GM12878 (cell line): ENCODE results near the gene CYBB. TPM values are rescaled to one million over a fixed set of nuclear protein-coding genes. Genes with fewer than 3 reads are reported as not detected.

ENCODE experiments used
- ATAC-seq: fragments of 200-7000 bp; cut with Tn5 transposase; 3 replicates; pipeline ENCODE4 v1.9.1; 2020; ENCODE audit warnings: mild to moderate bottlenecking, moderate library complexity
- BruUV-seq: library from RNA; stranded (reverse); fragments of 400-500 nt; replicated peaks from 2 replicates; lab custom pipeline; 2021; lab: Mats Ljungman, UMichigan
- CTCF ChIA-PET: fragments of 300-600 bp; sonication (Branson Sonifier 250); formaldehyde crosslinking; extraction: SDS; loops from one replicate; lab custom pipeline; 2021; ENCODE audit warnings: inconsistent platforms; lab: Yijun Ruan, JAX
- POLR2A ChIA-PET: fragments of 350-600 bp; formaldehyde crosslinking; extraction: SDS; loops from one replicate; lab custom pipeline; 2021; ENCODE audit warnings: inconsistent platforms; lab: Charles Lee
- RAD21 ChIA-PET: fragments of 300-600 bp; sonication (Branson Sonifier 250); formaldehyde crosslinking; loops from one replicate; lab custom pipeline; 2023; ENCODE audit warnings: antibody characterized with exemption; ENCODE audit not compliant: unreplicated experiment; lab: Charles Lee
- SMC1A ChIA-PET: fragments of 300-600 bp; sonication (Branson Sonifier 250); formaldehyde crosslinking; loops from one replicate; lab custom pipeline; 2023; ENCODE audit not compliant: unreplicated experiment, uncharacterized antibody; lab: Charles Lee
- DNase-seq: peaks from one replicate; pipeline ENCODE4 v3.0.0-alpha.2; 2011; ENCODE audit warnings: low read depth, low spot score
- FAIRE-seq: peaks from 3 replicates; lab custom pipeline; 2011; peaks lifted over from hg19 to GRCh38; lab: Jason Lieb, UNC
- H2AFZ ChIP-seq: 2 replicates; pipeline ENCODE4 v1.6.0; 2011; ENCODE audit warnings: low read depth, low read length, control low read depth; ENCODE audit not compliant: control insufficient read depth
- H3K27ac ChIP-seq: 2 replicates; pipeline ENCODE4 v1.5.1; 2011; ENCODE audit warnings: control low read depth; ENCODE audit not compliant: control insufficient read depth, insufficient read depth
- H3K27me3 ChIP-seq, 2 experiments: replicated peaks in 1 of 2; 2 replicates each; pipeline versions ENCODE4 v1.6.0 to v1.6.1; 2011; ENCODE audit warnings: low read length in 1 of 2; ENCODE audit not compliant: control insufficient read depth in 2 of 2, insufficient read depth in 2 of 2
- H3K36me3 ChIP-seq, 2 experiments: 2 replicates each; pipeline ENCODE4 v1.5.1; 2011; ENCODE audit warnings: low read length in 1 of 2; ENCODE audit not compliant: control insufficient read depth in 2 of 2, insufficient read depth in 2 of 2
- H3K4me1 ChIP-seq: 2 replicates; pipeline ENCODE4 v1.6.1; 2011; ENCODE audit warnings: mild to moderate bottlenecking, low read length, moderate library complexity, mixed read lengths; ENCODE audit not compliant: control insufficient read depth, insufficient read depth
- H3K4me2 ChIP-seq: 2 replicates; pipeline ENCODE4 v1.6.0; 2011; ENCODE audit warnings: control low read depth; ENCODE audit not compliant: control insufficient read depth, insufficient read depth
- H3K4me3 ChIP-seq: fragments of 200-600 bp; sonication (generic); 2 replicates; pipeline ENCODE4 v1.5.1; 2016
- H3K79me2 ChIP-seq: 2 replicates; pipeline ENCODE4 v1.6.0; 2011; ENCODE audit warnings: low read length; ENCODE audit not compliant: control insufficient read depth, insufficient read depth
- H3K9ac ChIP-seq: 2 replicates; pipeline ENCODE4 v1.8.0; 2011; ENCODE audit warnings: low read length, control low read depth, mixed read lengths; ENCODE audit not compliant: control insufficient read depth, insufficient read depth
- H3K9me3 ChIP-seq: replicated peaks from 3 replicates; pipeline ENCODE4 v1.5.1; 2011; ENCODE audit warnings: mild to moderate bottlenecking, low read length; ENCODE audit not compliant: control insufficient read depth, insufficient read depth
- H4K20me1 ChIP-seq: 2 replicates; pipeline ENCODE4 v1.6.0; 2011; ENCODE audit not compliant: control insufficient read depth, insufficient read depth
- FOXM1 ChIP-seq: IDR thresholded peaks from 2 replicates; pipeline ENCODE4 v1.6.1; 2012; ENCODE audit warnings: low read depth, mild to moderate bottlenecking, inconsistent platforms, low read length, moderate library complexity
- JUND ChIP-seq: IDR thresholded peaks from 2 replicates; pipeline ENCODE4 v1.6.1; 2012; ENCODE audit warnings: low read depth, mild to moderate bottlenecking, low read length, improper control_type of control experiment, moderate library complexity
- PAX5 ChIP-seq: IDR thresholded peaks from 2 replicates; pipeline ENCODE4 v1.6.1; 2011; ENCODE audit warnings: low read depth, low read length, borderline replicate concordance
- ZNF384 ChIP-seq: IDR thresholded peaks from 2 replicates; pipeline ENCODE4 v1.6.1; 2012; ENCODE audit warnings: low read depth, mild to moderate bottlenecking, low read length, improper control_type of control experiment, borderline replicate concordance
- WGBS: methylation state at CpG from one replicate; pipeline ENCODE4 v1.1.6; 2016; ENCODE audit warnings: low lambda C conversion rate; ENCODE audit not compliant: insufficient replicate concordance, insufficient coverage; ENCODE audit errors: missing lambda C conversion rate; 5-methylcytosine and 5-hydroxymethylcytosine counted together
- in situ Hi-C: fragments of 300-500 bp; cut with MboI; formaldehyde crosslinking; loops from 9 replicates; pipeline ENCODE4 v1.14.3; 2018; ENCODE audit warnings: mixed read lengths
- intact Hi-C: fragments of 100-400 bp; cut with micrococcal nuclease; formaldehyde crosslinking; loops from one replicate; pipeline ENCODE4 v1.14.2; 2022; ENCODE audit not compliant: unreplicated experiment
- polyA plus RNA-seq, 11 experiments: library from polyadenylated mRNA; depleted of rRNA in 4 of 11; unstranded in 6 of 11; stranded (reverse) in 5 of 11; fragments of >200 nt; fragmentation: Nextera tagmentation in 4 of 11; fragmentation: Illumina TruSeq in 1 of 11; extraction: Ambion mirVana in 4 of 11; extraction: Trizol in 1 of 11; gene quantifications; 1 replicate in 1 of 11; 2 replicates in 10 of 11; pipeline versions ENCODE4 v1.2.1 to v1.2.3, GENCODE V29; 2011 to 2016; ENCODE audit warnings: inconsistent platforms in 2 of 11, missing spikeins in 2 of 11, low read depth in 1 of 11
- total RNA-seq, 4 experiments: library from RNA; depleted of rRNA in 3 of 4; stranded (reverse); fragments of >200 nt in 3 of 4; fragmentation: Illumina TruSeq in 1 of 4; extraction: Trizol in 1 of 4; gene quantifications; 2 replicates each; pipeline versions ENCODE4 v1.2.1 to v1.2.3, GENCODE V29; 2013 to 2021
- TF ChIP-seq, protein P1 (sequence below): fragments of 450-650 bp; formaldehyde crosslinking; IDR thresholded peaks from 2 replicates; pipeline ENCODE4 v1.4.0; 2020; ENCODE audit warnings: mild to moderate bottlenecking, moderate library complexity
- TF ChIP-seq, protein P2 (sequence below): fragments of 450-650 bp; IDR thresholded peaks from 2 replicates; pipeline ENCODE4 v1.6.1; 2017; ENCODE audit warnings: antibody characterized with exemption, mild to moderate bottlenecking, moderate library complexity

Gene CYBB
- total and polyA plus RNA-seq, 10 of the 15 experiments (the other 5 are each of a cell fraction or from before 2014, with no cell fraction given): 6.2 to 73.9 (median 24.8) TPM

DNA sequence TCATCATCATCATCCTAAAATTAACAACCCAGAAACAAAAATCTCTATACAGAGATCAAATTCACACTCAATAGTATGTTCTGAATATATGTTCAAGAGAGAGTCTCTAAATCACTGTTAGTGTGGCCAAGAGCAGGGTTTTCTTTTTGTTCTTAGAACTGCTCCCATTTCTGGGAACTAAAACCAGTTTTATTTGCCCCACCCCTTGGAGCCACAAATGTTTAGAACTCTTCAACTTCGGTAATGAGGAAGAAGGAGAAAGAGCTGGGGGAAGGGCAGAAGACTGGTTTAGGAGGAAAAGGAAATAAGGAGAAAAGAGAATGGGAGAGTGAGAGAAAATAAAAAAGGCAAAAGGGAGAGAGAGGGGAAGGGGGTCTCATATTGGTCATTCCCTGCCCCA is 32.3 kb downstream of the CYBB start:
- FAIRE-seq (no peak), ATAC-seq (no peak)
- CTCF ChIA-PET: interaction anchor here (1.4 to 3.6 kb wide), 3 partner anchors 12 to 35 kb away, joined by 3 to 23 read pairs (median 5); no protein-coding TSS in a partner anchor
- WGBS: 0% methylated on average over 1 of the region's 1 CpG
- Histone ChIP-seq H3K9me3 (no peaks in the 10 kb centered on the region; the same call in 2 of the 3 replicates), H3K4me3 (no peak overlapping the region), H2AFZ (no peak overlapping the region), H3K27me3 (no peaks in the 10 kb centered on the region), H3K79me2 (no peaks in the 10 kb centered on the region), H3K4me2 (no peak overlapping the region), H4K20me1 (no peaks in the 10 kb centered on the region)
- SMC1A ChIA-PET: interaction anchor here (1.0 to 10.3 kb wide), 5 partner anchors 12 to 66 kb away, joined by 3 to 75 read pairs (median 7); no protein-coding TSS in a partner anchor
- intact Hi-C loops: no loop called here
- no TSS peak for BruUV-seq
- TF ChIP-seq, protein P1, sequence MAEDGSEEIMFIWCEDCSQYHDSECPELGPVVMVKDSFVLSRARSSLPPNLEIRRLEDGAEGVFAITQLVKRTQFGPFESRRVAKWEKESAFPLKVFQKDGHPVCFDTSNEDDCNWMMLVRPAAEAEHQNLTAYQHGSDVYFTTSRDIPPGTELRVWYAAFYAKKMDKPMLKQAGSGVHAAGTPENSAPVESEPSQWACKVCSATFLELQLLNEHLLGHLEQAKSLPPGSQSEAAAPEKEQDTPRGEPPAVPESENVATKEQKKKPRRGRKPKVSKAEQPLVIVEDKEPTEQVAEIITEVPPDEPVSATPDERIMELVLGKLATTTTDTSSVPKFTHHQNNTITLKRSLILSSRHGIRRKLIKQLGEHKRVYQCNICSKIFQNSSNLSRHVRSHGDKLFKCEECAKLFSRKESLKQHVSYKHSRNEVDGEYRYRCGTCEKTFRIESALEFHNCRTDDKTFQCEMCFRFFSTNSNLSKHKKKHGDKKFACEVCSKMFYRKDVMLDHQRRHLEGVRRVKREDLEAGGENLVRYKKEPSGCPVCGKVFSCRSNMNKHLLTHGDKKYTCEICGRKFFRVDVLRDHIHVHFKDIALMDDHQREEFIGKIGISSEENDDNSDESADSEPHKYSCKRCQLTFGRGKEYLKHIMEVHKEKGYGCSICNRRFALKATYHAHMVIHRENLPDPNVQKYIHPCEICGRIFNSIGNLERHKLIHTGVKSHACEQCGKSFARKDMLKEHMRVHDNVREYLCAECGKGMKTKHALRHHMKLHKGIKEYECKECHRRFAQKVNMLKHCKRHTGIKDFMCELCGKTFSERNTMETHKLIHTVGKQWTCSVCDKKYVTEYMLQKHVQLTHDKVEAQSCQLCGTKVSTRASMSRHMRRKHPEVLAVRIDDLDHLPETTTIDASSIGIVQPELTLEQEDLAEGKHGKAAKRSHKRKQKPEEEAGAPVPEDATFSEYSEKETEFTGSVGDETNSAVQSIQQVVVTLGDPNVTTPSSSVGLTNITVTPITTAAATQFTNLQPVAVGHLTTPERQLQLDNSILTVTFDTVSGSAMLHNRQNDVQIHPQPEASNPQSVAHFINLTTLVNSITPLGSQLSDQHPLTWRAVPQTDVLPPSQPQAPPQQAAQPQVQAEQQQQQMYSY (CRISPR knock-in tag): no peak
- TF ChIP-seq PAX5 (no peak), ZNF384 (no peak), JUND (no peak), FOXM1 (no peak)
- TF ChIP-seq, protein P2, sequence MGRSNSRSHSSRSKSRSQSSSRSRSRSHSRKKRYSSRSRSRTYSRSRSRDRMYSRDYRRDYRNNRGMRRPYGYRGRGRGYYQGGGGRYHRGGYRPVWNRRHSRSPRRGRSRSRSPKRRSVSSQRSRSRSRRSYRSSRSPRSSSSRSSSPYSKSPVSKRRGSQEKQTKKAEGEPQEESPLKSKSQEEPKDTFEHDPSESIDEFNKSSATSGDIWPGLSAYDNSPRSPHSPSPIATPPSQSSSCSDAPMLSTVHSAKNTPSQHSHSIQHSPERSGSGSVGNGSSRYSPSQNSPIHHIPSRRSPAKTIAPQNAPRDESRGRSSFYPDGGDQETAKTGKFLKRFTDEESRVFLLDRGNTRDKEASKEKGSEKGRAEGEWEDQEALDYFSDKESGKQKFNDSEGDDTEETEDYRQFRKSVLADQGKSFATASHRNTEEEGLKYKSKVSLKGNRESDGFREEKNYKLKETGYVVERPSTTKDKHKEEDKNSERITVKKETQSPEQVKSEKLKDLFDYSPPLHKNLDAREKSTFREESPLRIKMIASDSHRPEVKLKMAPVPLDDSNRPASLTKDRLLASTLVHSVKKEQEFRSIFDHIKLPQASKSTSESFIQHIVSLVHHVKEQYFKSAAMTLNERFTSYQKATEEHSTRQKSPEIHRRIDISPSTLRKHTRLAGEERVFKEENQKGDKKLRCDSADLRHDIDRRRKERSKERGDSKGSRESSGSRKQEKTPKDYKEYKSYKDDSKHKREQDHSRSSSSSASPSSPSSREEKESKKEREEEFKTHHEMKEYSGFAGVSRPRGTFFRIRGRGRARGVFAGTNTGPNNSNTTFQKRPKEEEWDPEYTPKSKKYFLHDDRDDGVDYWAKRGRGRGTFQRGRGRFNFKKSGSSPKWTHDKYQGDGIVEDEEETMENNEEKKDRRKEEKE: no peak
- TF ChIP-seq, all 136 proteins: peak for 0
- POLR2A ChIA-PET: interaction anchor here (0.6 kb wide), 1 partner anchor 63 kb away, joined by 3 read pairs; no protein-coding TSS in a partner anchor
- Histone ChIP-seq H3K4me1 (peaks cover 21% of the 10 kb centered on the region), H3K36me3 (no peaks in the 10 kb centered on the region; a peak in 2 of 4 replicates), H3K27ac (no peak overlapping the region; the same call in 1 of the 2 replicates), H3K9ac (no peak overlapping the region)
- DNase-seq: no peak
- in situ Hi-C loops: no loop called here
- RAD21 ChIA-PET: interaction anchor here (0.8 to 2.2 kb wide), 2 partner anchors 30 to 52 kb away, joined by 3 to 5 read pairs; no protein-coding TSS in a partner anchor
